HG03558 (cell line): ENCODE data around the gene AXDND1.
A peak's percentile ranks its signal among the peaks of the same experiment; 100 is the strongest.
"Not testable (repeated sequence)": the region's sequence is repeated elsewhere in the genome, so short reads cannot be mapped to it uniquely, and the experiment has no call there.

Experiments
- ATAC-seq: cut with Tn5 transposase; IDR thresholded peaks from one replicate; pipeline ENCODE4 v1.9.1; 2021; ENCODE audit warnings: moderate number of reproducible peaks; ENCODE audit not compliant: unreplicated experiment; ENCODE audit errors: extremely low read depth

The AXDND1 gene

DNA sequence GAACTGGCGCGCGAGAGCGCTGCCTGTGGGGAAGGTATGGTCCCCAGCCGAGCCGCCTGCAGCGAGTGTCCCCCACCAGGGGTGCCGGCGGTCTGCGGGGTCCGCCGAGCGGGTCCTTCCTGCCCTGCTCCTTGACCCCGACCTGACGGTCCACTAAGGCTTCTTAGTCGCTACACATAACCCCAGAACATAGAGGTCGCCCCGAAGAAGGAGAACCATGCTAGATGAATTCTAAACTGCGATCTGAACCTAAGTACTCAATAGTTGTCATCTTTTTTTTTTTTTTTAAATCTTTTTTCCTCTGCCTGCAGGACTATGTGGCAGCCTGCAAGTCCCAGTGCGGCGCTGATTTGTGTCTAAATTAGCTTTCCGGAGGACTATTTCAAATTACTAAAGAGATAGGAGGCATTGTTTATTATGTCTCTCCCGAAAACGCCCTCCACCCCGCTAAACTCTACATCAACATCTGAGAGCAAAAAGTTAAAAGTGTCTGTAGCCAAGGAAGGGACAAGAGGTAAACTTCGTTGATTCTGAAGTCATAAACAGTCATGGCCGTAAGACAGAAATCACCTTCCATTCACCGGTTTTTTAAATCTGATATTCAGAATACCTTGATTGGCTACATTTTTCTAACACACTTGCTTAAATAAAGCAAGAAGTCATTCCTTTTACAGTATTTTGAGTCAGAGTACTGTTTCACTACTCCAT, 476 bp downstream of the AXDND1 start:
- ATAC-seq, result peak; percentile 16

DNA sequence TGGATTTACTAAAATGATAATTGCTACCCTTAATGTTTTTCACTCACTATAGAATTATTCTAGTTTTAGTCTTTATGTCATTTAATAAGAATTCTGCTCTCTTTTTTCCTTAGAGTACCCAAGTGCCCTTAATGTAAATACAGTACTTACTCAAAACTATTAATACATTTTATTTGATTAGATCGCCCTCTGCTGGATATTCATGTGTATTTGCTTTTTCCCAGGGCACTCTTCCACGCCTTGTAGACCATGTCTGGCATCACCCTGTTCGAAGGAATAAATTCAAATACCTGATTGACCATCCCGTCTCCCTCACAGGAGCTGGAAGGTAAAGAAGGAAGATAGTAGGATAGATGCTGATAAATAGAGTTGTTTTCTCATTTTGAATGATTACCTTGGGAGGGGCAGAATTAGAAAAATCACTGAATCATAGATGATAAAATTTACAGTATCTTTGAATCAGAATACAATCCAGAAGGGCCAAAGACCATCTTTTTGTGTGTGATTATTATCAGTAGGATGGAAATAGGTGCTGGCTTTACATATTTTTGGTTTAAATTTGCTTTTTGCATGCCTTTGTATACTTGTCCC, 4.1 kb downstream of the AXDND1 start:
- no peak for ATAC-seq

DNA sequence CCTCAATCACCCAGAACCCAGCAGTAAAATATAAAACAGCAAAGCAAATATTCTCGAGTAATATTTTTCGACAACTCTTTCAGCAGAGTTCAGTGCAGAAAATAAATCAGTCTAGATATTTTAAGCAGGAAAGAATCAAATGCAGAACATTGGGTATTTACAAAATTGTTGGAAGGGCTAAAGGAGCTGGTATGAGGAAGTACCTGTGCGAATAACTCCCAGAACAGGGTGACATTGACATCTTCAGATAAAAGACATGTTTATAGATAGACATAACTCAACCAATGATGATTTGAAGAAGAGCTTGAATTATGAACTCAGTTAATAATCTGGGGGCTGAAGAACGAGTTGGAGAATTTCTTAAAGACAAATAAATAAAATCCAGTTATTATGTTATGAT, 6.4 kb downstream of the AXDND1 start:
- ATAC-seq, result no peak

DNA sequence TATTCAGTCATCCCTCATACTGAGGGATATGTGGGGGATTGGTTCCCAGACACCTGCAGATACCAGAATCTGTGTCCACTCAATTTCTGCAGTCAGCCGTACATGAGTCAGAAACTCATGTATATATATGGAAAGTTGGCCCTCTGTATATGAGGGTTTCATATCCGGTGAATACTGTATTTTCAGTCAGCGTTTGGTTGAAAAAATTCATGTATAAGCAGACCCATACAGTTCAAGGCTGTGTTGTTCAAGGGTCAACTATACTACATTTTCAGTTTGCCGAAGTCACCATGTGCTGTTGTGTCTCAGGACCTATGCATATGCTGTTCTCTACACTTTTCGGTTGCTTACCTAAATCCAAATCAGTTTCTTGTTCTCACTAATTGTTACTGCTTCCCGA, 10.5 kb downstream of the AXDND1 start:
- ATAC-seq, result no peak

DNA sequence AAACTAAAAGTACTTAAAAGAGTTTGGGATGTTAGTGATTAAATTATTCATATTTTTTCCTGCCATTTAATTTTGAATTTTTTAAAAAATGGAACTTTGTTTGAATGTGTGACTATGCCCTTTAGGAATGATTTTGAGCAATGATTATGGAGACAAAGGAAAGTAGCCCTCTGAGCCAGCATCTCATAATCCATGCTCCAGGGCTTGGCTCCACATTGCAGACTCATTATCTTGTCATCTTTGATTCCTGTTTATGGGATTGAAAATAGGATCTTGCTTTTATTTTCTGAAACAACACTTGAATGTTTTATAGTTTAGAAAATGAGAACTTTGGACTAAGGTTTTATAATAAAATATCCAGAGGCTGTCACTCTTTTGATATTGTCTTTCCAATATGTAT, 14.5 kb downstream of the AXDND1 start:
- no peak for ATAC-seq

DNA sequence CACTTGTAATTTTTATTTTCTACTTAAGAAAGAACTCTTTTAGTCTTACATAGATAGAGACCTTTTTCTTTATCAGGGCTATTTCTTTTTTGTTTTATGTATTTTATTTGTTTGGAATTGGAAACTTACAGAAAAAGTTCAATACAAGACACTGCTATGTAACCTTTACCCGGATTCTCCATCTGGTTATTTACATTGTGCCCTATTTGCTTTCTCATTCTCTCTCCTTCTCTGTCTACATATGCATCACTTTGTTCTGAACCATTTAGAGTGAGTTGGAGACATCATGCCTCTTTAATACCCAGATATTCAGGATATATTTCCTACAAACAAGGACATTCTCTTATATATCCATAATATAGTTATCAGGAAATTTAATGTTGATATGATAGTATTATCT, 18.3 kb downstream of the AXDND1 start:
- ATAC-seq, result no peak

DNA sequence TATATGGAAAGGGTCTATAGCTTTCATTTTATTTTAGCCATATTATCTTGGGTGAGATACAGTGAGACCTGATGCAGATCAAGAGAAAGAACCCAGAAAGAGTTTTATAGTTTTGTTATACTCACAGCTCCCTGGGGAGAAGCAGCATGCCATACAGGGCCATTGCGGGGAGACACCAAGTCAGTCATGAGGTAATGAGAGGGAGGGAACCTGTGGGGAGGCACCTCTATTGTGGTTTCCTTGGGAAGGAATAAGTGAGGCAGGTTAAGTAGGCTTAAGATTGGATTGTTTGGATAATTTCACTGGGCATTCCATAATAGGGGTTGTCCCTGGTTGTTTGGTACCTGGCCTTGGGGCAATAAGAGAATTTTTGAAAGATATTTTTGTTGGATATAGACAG, 19.7 kb downstream of the AXDND1 start:
- ATAC-seq, result no peak

DNA sequence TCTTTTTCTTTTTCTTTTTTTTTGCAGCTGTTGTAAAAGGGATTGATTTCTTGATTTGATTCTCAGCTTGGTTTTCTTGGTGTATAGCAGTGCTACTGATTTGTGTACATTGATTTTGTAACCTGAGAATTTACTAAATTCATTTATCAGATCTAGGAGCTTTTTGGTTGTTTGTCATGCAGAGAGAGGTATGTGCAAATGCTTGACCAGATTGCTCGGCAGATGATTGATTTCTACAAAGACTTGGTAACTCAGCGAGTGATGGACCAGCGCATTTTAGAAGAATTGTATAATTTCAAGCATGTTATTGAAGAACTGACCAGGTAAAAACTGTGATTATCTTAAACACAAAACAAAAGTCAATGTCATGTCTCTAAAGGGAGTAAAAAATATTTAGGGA, 27.9 kb downstream of the AXDND1 start:
- no peak for ATAC-seq

DNA sequence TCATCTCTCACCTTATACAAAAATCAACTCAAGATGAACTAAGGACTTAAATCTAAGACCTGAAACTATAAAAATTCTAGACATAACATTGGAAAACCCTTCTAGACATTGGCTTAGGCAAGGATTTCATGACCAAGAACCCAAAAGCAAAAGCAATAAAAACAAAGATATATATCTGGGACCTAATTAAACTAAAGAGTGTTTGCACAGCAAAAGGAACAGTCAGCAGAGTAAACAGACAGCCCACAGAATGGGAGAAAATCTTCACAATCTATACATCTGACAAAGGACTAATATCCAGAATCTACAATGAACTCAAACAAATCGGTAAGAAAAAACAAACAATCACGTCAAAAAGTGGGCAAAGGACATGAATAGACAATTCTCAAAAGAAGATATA, 33.6 kb downstream of the AXDND1 start:
- not testable (repeated sequence) for ATAC-seq

DNA sequence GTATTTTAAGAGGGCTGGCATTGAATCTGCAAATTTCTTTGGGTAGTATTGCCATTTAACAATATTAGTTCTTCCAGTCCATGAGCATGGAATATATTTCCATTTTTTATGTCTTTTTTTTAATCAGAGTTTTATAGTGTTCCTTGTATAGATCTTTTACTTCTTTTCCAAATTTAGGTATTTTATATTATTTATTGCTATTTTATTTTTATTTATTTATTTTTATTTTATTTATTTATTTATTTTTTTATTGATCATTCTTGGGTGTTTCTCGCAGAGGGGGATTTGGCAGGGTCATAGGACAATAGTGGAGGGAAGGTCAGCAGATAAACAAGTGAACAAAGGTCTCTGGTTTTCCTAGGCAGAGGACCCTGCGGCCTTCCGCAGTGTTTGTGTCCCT, 52.0 kb downstream of the AXDND1 start:
- not testable (repeated sequence) for ATAC-seq

DNA sequence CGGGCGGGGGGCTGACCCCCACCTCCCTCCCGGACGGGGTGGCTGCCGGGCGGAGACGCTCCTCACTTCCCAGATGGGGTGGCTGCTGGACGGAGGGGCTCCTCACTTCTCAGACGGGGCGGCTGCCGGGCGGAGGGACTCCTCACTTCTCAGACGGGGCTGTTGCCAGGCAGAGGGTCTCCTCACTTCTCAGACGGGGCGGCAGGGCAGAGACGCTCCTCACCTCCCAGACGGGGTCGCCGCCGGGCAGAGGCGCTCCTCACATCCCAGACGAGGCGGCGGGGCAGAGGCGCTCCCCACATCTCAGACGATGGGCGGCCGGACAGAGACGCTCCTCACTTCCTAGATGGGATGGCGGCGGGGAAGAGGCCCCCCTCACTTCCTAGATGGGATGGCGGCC, 52.9 kb downstream of the AXDND1 start:
- ATAC-seq, result not testable (repeated sequence)

DNA sequence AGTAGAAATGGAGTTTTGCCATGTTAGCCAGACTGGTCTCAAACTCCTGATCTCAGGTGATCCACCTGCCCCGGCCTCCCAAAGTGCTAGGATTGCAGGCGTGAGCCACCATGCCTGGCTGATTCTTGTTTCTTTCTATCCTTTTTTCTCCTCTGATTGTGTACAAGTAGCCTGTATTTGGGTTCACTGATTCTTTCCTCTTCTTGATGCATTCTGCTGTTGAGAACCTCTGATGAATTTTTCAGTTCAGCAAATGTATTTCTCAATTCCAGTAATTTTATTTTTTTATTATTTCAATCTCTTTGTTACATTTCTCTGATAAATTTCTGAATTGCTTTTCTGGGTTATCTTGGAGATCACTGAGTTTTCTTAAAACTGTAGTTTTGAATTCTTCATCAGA, 58.8 kb downstream of the AXDND1 start:
- no peak for ATAC-seq

DNA sequence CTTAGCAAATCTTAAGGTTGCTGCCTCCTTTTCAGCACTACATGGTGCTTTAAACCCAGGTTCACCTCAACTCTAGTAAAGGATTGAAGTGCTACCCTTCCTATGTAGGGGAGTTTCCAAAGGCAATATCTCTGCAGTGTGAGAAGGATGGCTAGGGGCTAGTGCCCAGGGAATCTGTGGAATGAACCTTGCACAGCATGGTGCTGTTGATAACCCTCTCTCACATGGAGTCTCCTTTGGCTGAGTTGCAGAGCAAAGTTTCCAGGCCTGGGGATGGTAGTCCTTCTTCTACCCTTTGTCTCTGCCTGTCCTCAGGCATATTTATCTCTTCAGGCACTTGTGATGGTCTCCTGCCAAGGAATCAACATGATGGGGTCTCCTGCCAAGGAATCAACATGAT, 59.4 kb downstream of the AXDND1 start:
- no peak for ATAC-seq

DNA sequence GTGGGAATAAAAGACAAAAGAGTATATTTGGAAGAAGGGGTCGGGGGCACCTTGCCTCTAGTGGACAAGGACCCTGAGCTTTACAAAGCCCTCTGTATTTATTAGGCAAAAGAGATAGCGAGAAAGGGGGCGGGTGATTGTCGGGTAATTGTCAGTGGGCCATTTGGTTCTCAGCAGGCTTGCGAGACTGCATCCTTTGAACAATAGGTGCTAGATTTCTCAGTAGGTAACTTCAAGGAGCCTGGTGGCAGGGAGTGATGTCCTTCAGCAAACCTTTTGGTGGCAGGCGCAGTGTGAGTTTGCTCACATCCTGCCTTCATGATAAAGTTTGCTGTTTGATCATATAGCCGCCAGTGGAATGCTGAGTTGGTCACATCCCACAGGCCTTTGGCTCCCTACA, 71.4 kb downstream of the AXDND1 start:
- no peak for ATAC-seq

DNA sequence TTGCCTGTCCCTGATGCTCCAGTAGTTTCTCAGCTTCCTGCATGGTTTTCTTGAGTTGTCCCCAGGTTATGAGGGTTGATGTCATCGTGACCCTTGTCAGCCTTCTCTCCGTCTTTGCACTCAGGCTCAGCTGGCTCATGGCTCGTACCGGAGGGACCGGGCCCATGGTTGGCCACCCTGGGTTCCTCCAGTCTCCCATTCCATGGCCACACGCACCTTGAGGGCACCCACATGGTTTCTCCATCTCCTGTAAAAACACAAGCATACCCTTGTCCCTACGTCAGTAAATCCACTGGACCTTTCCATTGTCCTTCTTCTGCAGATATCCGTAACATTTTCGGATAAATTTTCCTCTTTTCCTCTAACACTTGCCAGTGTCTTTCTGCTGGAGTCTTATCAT, 73.9 kb downstream of the AXDND1 start:
- not testable (repeated sequence) for ATAC-seq

DNA sequence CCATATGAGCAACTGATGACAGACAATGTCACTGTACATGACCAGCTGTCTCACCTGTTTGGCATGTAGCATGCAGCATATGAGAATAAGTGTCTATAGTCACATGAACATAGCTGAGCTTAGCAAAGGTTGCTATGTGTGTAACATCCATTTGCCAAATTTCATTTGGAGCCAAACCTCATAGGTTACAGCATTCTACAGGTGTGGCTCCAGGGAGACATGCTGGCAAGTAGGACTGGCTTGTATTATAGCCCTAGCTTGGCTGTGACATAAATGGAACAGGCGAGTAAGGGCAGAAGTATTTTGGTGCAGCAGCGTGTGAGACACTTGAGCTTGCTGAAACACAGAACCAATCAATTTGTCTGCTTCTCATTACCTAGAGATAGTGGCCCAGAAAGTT, 74.5 kb downstream of the AXDND1 start:
- ATAC-seq, result not testable (repeated sequence)

DNA sequence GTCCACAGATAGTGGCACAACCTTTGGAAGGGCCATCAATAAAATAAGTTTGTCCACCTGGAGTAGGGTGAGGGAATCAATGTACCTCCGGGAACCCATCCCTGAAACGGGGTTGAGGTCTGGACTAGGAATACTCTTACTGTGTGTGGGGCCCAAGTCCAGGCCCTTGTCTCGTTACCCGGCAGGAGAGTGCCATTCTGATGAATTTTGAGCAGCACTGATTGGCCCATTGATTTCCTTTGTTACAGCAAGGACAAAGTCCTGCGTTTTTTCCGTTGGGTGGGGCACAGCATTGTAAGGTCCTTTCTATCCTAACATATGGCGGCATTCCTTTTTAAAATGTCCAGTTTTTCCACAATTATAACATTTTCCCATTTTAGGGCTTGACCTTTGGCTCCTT, 75.2 kb downstream of the AXDND1 start:
- no peak for ATAC-seq

DNA sequence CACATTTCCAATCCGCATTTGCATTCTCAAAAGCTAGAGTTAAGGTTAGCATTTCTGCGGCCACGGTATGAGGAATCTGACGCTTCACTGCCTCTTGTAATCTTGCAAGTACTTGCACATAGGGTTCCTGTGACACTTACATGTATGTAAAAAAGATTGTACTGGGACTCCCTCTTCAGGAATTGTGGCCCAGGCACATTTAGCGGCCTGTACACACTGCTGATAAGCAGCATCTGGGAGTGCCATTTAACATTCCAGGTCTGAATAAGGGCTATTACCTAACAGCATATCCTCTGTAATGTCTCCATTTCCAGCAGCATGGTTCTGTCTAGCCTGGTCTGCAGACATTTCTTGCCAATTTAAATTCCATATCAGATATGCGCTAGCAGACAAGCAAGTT, 75.7 kb downstream of the AXDND1 start:
- no peak for ATAC-seq

DNA sequence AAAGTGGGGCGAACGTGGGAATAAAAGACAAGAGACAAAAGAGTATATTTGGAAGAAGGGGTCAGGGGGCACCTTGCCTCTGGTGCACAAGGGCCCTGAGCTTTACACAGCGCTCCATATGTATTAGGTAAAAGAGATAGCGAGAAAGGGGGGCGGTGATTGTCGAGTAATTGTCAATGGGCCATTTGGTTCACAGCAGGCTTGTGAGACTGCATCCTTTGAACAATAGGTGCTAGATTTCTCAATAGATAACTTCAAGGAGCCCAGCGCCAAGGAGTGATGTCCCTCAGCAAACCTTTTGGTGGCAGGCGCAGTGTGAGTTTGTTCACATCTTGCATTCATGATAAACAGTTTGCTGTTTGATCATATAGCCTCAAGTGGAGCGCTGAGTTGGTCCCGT, 77.1 kb downstream of the AXDND1 start:
- ATAC-seq, result not testable (repeated sequence)

DNA sequence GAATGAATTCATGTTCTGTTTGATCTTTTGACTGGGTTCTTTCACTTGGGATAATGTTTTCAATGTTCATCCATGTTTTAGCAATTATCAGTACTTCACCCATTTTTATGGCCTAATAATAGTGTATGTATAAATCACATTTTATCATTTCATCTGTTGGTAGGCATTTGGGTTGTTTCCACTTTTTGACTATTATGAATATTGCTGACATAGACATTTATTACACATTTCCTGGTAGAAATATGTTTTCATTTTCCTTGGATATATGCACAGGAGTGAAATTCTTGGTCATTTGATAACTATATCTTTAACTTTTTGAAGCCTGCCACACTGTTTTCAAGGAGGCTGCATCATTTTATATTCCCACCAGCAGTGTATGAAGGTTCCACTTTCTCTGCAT, 79.8 kb downstream of the AXDND1 start:
- ATAC-seq, result no peak

DNA sequence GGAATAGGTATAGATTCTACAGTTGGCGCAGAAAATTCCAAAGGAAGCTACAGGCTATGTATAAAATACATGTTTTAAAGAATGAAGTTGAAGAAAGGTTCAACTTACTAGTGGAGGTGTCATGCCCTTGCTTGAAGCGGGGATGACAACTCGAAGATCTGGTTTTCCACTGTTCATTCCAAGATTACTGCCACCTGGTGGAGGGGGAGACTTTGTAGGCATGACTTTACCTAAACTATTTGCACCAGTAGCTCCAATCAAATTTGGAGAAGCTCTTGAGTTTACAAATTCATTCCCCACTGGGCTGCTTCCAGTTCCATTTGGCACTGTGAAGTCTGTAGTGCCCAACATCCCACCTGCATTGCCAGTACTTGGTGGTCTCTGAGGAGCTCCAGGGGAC, 81.7 kb downstream of the AXDND1 start:
- ATAC-seq, result no peak

DNA sequence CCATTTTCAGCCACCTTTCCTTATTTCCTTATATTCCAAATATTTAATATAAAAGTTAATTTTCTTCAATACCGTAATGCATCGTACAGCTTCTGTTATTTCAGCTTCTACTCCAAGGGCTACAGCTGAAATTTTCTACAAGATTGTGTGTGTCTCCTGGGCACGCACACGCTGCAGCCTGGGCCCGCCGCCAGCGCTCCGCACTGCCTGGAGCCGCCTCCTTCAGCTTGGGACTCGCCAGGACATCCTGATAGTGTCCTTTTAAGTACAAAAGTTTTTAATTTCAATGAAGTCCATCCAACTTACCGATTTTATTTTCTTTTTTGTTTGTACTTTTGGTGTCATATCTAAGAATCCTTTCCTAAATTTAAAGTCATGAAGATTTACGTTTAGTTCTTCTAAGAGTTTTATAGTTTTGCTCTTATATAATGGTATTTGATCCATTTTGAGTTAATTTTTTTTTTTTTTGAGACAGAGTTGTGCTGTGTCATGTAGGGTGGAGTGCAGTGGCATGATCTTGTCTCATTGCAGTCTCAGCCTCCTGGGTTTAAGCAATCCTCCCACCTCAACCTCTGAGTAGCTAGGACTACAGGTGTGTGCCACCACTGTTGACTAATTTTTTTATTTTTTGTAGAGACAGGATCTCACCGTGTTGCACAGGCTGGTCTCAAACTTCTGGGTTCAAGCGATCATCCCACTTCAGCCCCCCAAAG, 82.8 kb downstream of the AXDND1 start:
- no peak for ATAC-seq
